HG03521 (cell line): Measurements from ENCODE around the gene LYVE1.
"Not testable (repeated sequence)": the region's sequence is repeated elsewhere in the genome, so short reads cannot be mapped to it uniquely, and the experiment has no call there.

Experiments used
- ATAC-seq: cut with Tn5 transposase; IDR thresholded peaks from one replicate; pipeline ENCODE4 v1.9.1; 2021; ENCODE audit warnings: mild to moderate bottlenecking, moderate library complexity; ENCODE audit not compliant: unreplicated experiment

LYVE1 gene

GRCh38 chr11:10568486-10568941 is at the start of gene LYVE1:
TSS of gene LYVE1 (minus strand) at chr11:10568665. CDS start at chr11:10568532, 133 bp downstream.
- no peak for ATAC-seq

GRCh38 chr11:10617551-10617950 is 49.1 kb upstream of the LYVE1 start:
- no peak for ATAC-seq

- no peak for ATAC-seq
Observed at GRCh38 chr11:10611979-10612862, 43.8 kb upstream of the LYVE1 start.

- ATAC-seq, result no peak
Observed at GRCh38 chr11:10609636-10610035, 41.2 kb upstream of the LYVE1 start.

- ATAC-seq, result no peak
Observed at GRCh38 chr11:10608584-10608983, 40.1 kb upstream of the LYVE1 start.

- ATAC-seq, result no peak
Observed at GRCh38 chr11:10607462-10608132, 39.1 kb upstream of the LYVE1 start.

- ATAC-seq, result no peak
Observed at GRCh38 chr11:10606536-10607208, 38.2 kb upstream of the LYVE1 start.

- ATAC-seq, result no peak
Observed at GRCh38 chr11:10605941-10606381, 37.5 kb upstream of the LYVE1 start.

GRCh38 chr11:10604798-10605197 is 36.3 kb upstream of the LYVE1 start:
- ATAC-seq, result no peak

- ATAC-seq, result no peak
Observed at GRCh38 chr11:10604340-10604748, 35.9 kb upstream of the LYVE1 start.

GRCh38 chr11:10603721-10604297 is 35.3 kb upstream of the LYVE1 start:
- no peak for ATAC-seq

- no peak for ATAC-seq
Observed at GRCh38 chr11:10602945-10603344, 34.5 kb upstream of the LYVE1 start.

- ATAC-seq, result no peak
Observed at GRCh38 chr11:10602366-10602765, 33.9 kb upstream of the LYVE1 start.

GRCh38 chr11:10601837-10602236 is 33.4 kb upstream of the LYVE1 start:
- no peak for ATAC-seq

- no peak for ATAC-seq
Observed at GRCh38 chr11:10600570-10601248, 32.2 kb upstream of the LYVE1 start.

- ATAC-seq, result no peak
Observed at GRCh38 chr11:10599388-10600175, 31.1 kb upstream of the LYVE1 start.

- ATAC-seq, result no peak
Observed at GRCh38 chr11:10598816-10599215, 30.4 kb upstream of the LYVE1 start.

- no peak for ATAC-seq
Observed at GRCh38 chr11:10597877-10598351, 29.4 kb upstream of the LYVE1 start.

GRCh38 chr11:10595840-10596239 is 27.4 kb upstream of the LYVE1 start:
- not testable (repeated sequence) for ATAC-seq

GRCh38 chr11:10594407-10594806 is 25.9 kb upstream of the LYVE1 start:
- no peak for ATAC-seq
